Osteoblast (primary cell): ENCODE measurements around the gene BAG1. TPM values are rescaled to one million over a fixed set of nuclear protein-coding genes. Genes with fewer than 3 reads are reported as not detected.

Experiments used
- DNase-seq: peaks from one replicate; pipeline ENCODE4 v3.0.0; 2011; ENCODE audit warnings: low spot score, mixed read lengths; ENCODE audit not compliant: insufficient read length; ENCODE audit errors: missing footprints
- H2AFZ ChIP-seq: 2 replicates; pipeline ENCODE4 v1.6.0; 2011; ENCODE audit warnings: mild to moderate bottlenecking, low read length
- H3K27ac ChIP-seq: 2 replicates; pipeline ENCODE4 v1.5.1; 2011; ENCODE audit warnings: mild to moderate bottlenecking, low read depth, low read length, moderate library complexity
- H3K27me3 ChIP-seq: 2 replicates; pipeline ENCODE4 v1.6.0; 2012; ENCODE audit warnings: mild to moderate bottlenecking, control low read depth, inconsistent platforms, low read length, moderate library complexity; ENCODE audit not compliant: insufficient read depth
- H3K36me3 ChIP-seq: 2 replicates; pipeline ENCODE4 v1.5.1; 2011; ENCODE audit warnings: mild to moderate bottlenecking, low read length, control low read depth, moderate library complexity; ENCODE audit not compliant: insufficient read depth
- H3K4me1 ChIP-seq: 2 replicates; pipeline ENCODE4 v1.5.1; 2011; ENCODE audit warnings: mild to moderate bottlenecking, low read length, control low read depth, moderate library complexity; ENCODE audit not compliant: insufficient read depth
- H3K4me2 ChIP-seq: 2 replicates; pipeline ENCODE4 v1.6.0; 2011; ENCODE audit warnings: mild to moderate bottlenecking, low read length; ENCODE audit not compliant: insufficient read depth
- H3K4me3 ChIP-seq: fragments of 200-600 bp; sonication (generic); 3 replicates; pipeline ENCODE4 v1.5.1; 2012; ENCODE audit warnings: mild to moderate bottlenecking, low read length, inconsistent platforms; ENCODE audit not compliant: insufficient read depth
- H3K79me2 ChIP-seq: 2 replicates; pipeline ENCODE4 v1.6.0; 2012; ENCODE audit warnings: mild to moderate bottlenecking, low read length, control low read depth, inconsistent platforms; ENCODE audit not compliant: insufficient read depth
- H3K9me3 ChIP-seq: 2 replicates; pipeline ENCODE4 v1.5.1; 2011; ENCODE audit warnings: low read depth, low read length, control low read depth
- H4K20me1 ChIP-seq: 2 replicates; pipeline ENCODE4 v1.6.0; 2012; ENCODE audit warnings: mild to moderate bottlenecking, low read length, control low read depth; ENCODE audit not compliant: insufficient read depth
- CTCF ChIP-seq: IDR thresholded peaks from 2 replicates; pipeline ENCODE4 v1.5.1; 2011; ENCODE audit warnings: mild to moderate bottlenecking, low read depth, low read length, moderate library complexity; ENCODE audit errors: extremely low read depth
- total RNA-seq: library from RNA; depleted of rRNA; stranded (reverse); fragments of >200 nt; gene quantifications from 2 replicates; pipeline ENCODE4 v1.2.3, GENCODE V29; 2012

The BAG1 gene
- total RNA-seq, 1 donor: 29.3 TPM

- Histone ChIP-seq H3K9me3 (no peaks in the 10 kb centered on the region), H3K36me3 (no peaks in the 10 kb centered on the region), H3K4me1 (peaks cover 24% of the 10 kb centered on the region), H3K79me2 (no peaks in the 10 kb centered on the region), H3K4me3 (peak overlapping the region; percentile 5), H3K4me2 (peak overlapping the region; percentile 52), H2AFZ (peak overlapping the region; percentile 55), H3K27me3 (no peaks in the 10 kb centered on the region), H4K20me1 (no peaks in the 10 kb centered on the region), H3K27ac (peak overlapping the region; percentile 21)
- peak; percentile 79 for DNase-seq
- no peak for TF ChIP-seq CTCF
Observed at GRCh38 chr9:33202552-33203201, 61.8 kb downstream of the BAG1 start.

Other genes with a start within 250 kb of the BAG1 start
- 64.8 and 69.1 TPM in 2 replicates for gene DNAJA1, start 239.4 kb downstream of the BAG1 start, total RNA-seq
- gene SMU1, start 188.0 kb downstream of the BAG1 start, total RNA-seq: 31.1 and 31.8 TPM in 2 replicates
- 63.7 and 76.3 TPM in 2 replicates for gene B4GALT1, start 97.4 kb downstream of the BAG1 start, total RNA-seq
- not detected in 2 replicates for gene SPINK4, start 24.5 kb downstream of the BAG1 start, total RNA-seq
- gene CHMP5, start 341 bp upstream of the BAG1 start, total RNA-seq: 71.0 and 71.7 TPM in 2 replicates
- gene NFX1, start 25.8 kb upstream of the BAG1 start, total RNA-seq: 34.0 and 36.2 TPM in 2 replicates
- 0.59 TPM in 1 of 2 replicates, not detected in the other for gene AQP7, start 137.9 kb upstream of the BAG1 start, total RNA-seq
- 0.72 and 0.88 TPM in 2 replicates for gene AQP3, start 182.9 kb upstream of the BAG1 start, total RNA-seq
- gene NOL6, start 209.2 kb upstream of the BAG1 start, total RNA-seq: 18.6 and 23.5 TPM in 2 replicates